ENCODE data around the gene PSD2.

DNA sequence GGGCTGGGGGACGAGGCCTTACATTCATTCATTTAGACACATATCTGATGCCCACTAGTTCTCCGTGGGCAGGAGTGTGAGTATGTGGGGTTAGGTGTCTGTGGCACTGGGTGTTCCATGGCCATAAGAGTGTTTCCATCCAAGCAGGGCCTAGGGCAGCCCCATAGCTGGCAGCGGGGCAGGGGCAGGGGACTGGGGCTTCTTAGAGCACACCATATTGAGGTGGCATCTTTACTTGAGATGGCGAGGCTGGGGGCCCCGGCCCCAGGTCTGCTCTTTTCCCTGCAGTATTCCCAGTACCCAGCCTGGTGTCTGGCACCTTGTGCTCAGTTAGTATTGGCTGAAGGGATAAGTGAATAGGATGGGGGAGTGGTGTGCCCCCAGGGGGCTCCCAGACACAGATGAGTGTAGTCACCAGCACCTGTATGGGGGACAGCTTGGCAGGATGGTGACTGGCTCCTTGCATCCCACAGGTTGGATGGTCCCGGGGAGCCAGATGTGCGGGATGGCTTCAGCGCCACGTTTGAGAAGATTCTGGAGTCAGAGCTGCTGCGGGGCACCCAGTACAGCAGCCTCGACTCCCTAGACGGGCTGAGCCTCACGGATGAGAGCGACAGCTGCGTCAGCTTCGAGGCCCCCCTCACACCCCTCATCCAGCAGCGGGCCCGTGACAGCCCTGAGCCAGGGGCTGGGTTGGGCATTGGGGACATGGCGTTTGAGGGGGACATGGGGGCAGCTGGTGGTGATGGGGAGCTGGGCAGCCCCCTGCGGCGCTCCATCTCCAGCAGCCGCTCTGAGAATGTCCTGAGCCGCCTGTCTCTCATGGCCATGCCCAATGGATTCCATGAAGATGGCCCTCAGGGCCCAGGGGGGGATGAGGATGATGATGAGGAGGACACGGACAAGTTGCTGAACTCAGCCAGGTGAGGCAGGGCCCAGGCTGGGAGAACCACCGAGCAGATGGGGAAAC is 17.5 kb downstream of the PSD2 start:
- TF ChIP-seq POLR2A (IDR thresholded peaks at IDR 0.05) (no peak), CTCF (IDR thresholded peaks at IDR 0.05) (no peak), EP300 (IDR thresholded peaks at IDR 0.05) (no peak)
